Measurements from ENCODE around the gene DNASE1L2. TPM values are rescaled to one million over a fixed set of nuclear protein-coding genes. Genes with fewer than 3 reads are reported as not detected.
A peak's percentile ranks its signal among the peaks of the same experiment; 100 is the strongest.

DNASE1L2 gene
- total and polyA plus RNA-seq, 2 of the 8 experiments (the other 6 are each of a cell fraction or from before 2014, with no cell fraction given), result 0.35 to 0.97 TPM

- Histone ChIP-seq H3K23ac (ENCODE audit: insufficient read length) (no peak overlapping the region), H3K9me3 (ENCODE audit: insufficient read depth in 2 of 2, low read depth in 1 of 2, low read length in 1 of 2) (no peaks in the 10 kb centered on the region), H3K79me2 (ENCODE audit: control insufficient read depth in 1 of 2, insufficient read depth in 2 of 2, low read length in 2 of 2) (no peaks in the 10 kb centered on the region), H3K4me1 (replicated peaks in 1 of 4; ENCODE audit: control insufficient read depth in 3 of 4, insufficient read depth in 4 of 4, low read length in 3 of 4) (no peaks in the 10 kb centered on the region; a peak in 1 of 7 replicates), H3K9ac (replicated peaks in 1 of 4; ENCODE audit: extremely low read depth in 1 of 4, low read depth in 3 of 4, low read length in 3 of 4) (no peak overlapping the region), H4K20me1 (replicated peaks in 1 of 2; ENCODE audit: control insufficient read depth in 1 of 2, insufficient read depth in 2 of 2, low read length in 2 of 2) (peaks cover 2 to 3% of the 10 kb centered on the region in 2 experiments), H3K56ac (replicated peaks; ENCODE audit: insufficient read length, low read depth, low read length) (no peak overlapping the region), H2BK20ac (ENCODE audit: low read length) (no peak overlapping the region), H2AFZ (ENCODE audit: low read length) (no peak overlapping the region), H3K18ac (ENCODE audit: extremely low read depth, low read length) (no peak overlapping the region), H3K4me3 (ENCODE audit: extremely low read depth in 1 of 4, insufficient read depth in 2 of 4, low read depth in 3 of 4, low read length in 4 of 4) (no peak overlapping the region), H4K91ac (replicated peaks; ENCODE audit: insufficient read length, low read length) (no peak overlapping the region), H4K5ac (ENCODE audit: insufficient read length, low read depth, low read length) (no peak overlapping the region), H2BK12ac (ENCODE audit: low read depth, low read length) (0 out of 2 replicates have a peak overlapping the region, but pooled peaks have one; percentile 3), H4K8ac (ENCODE audit: extremely low read depth, insufficient read depth, low read length) (no peak overlapping the region), H2BK5ac (ENCODE audit: low read depth, low read length) (no peak overlapping the region), H3K27ac (ENCODE audit: low read depth, low read length) (no peak overlapping the region), H3K79me1 (ENCODE audit: low read depth, low read length) (no peaks in the 10 kb centered on the region), H3K36me3 (ENCODE audit: control insufficient read depth in 2 of 4, insufficient read depth in 4 of 4, low read length in 3 of 4) (no peaks in the 10 kb centered on the region), H3K4me2 (ENCODE audit: insufficient read depth in 1 of 2, low read depth in 2 of 2, low read length in 2 of 2) (no peak overlapping the region), H2AK5ac (ENCODE audit: low read depth, low read length) (no peak overlapping the region), H2BK120ac (replicated peaks; ENCODE audit: low read depth, low read length) (no peak overlapping the region), H3K27me3 (replicated peaks in 1 of 4; ENCODE audit: control insufficient read depth in 3 of 4, extremely low read depth in 1 of 4, insufficient read depth in 3 of 4, low read length in 3 of 4) (no peaks in the 10 kb centered on the region), H3K4ac (replicated peaks; ENCODE audit: insufficient read length, low read depth, low read length) (no peak overlapping the region), H2BK15ac (ENCODE audit: low read length) (no peak overlapping the region), H3K23me2 (ENCODE audit: low read depth, low read length) (no peaks in the 10 kb centered on the region), H3K14ac (ENCODE audit: insufficient read length) (no peak overlapping the region)
- DNase-seq (ENCODE audit: low read depth in 1 of 2, low spot score in 2 of 2) (no peak), FAIRE-seq (no peak)
- ChIA-PET POLR2A (ENCODE audit: partially characterized antibody) (interaction anchor here (1.1 to 3.6 kb wide), 10 partner anchors 9 to 324 kb away, joined by 3 to 29 read pairs (median 4); partner anchors contain the start of genes ECI1 and TRAF7), CTCF (ENCODE audit: partially characterized antibody) (interaction anchor here (0.7 to 4.8 kb wide), 21 partner anchors 9 to 222 kb away, joined by 3 to 30 read pairs (median 4); partner anchors contain the start of genes ABCA3 and TBC1D24)
- WGBS, 2 experiments (ENCODE audit: extremely low coverage in 1 of 2, insufficient coverage in 1 of 2, insufficient read length in 1 of 2, insufficient replicate concordance in 2 of 2, low coverage in 1 of 2, low lambda C conversion rate in 2 of 2, missing lambda C conversion rate in 1 of 2), result 91% methylated on average over 26 of the region's 26 CpGs; no CpG with 5 or more reads in 1 of the 2 experiments
- TF ChIP-seq ZNF274 (IDR thresholded peaks at IDR 0.05; ENCODE audit: borderline replicate concordance, extremely low read depth, low read length) (no peak), POLR2AphosphoS5 (IDR thresholded peaks at IDR 0.05; ENCODE audit: low read depth, low read length) (no peak), TAF7 (optimal IDR thresholded peaks at IDR 0.05; ENCODE audit: borderline replicate concordance, low read depth, low read length) (no peak), SP1 (IDR thresholded peaks at IDR 0.05; ENCODE audit: low read depth, low read length) (no peak), ASH2L (IDR thresholded peaks at IDR 0.05; ENCODE audit: low read length) (no peak), SP4 (IDR thresholded peaks at IDR 0.05; ENCODE audit: low read length) (no peak), YY1 (IDR thresholded peaks at IDR 0.05; ENCODE audit: low read depth, low read length) (no peak), E2F6 (IDR thresholded peaks at IDR 0.05) (no peak), JUND (IDR thresholded peaks at IDR 0.05; ENCODE audit: low read length) (no peak)
- TF ChIP-seq, protein P1, sequence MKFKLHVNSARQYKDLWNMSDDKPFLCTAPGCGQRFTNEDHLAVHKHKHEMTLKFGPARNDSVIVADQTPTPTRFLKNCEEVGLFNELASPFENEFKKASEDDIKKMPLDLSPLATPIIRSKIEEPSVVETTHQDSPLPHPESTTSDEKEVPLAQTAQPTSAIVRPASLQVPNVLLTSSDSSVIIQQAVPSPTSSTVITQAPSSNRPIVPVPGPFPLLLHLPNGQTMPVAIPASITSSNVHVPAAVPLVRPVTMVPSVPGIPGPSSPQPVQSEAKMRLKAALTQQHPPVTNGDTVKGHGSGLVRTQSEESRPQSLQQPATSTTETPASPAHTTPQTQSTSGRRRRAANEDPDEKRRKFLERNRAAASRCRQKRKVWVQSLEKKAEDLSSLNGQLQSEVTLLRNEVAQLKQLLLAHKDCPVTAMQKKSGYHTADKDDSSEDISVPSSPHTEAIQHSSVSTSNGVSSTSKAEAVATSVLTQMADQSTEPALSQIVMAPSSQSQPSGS (IDR thresholded peaks at IDR 0.05; ENCODE audit: low read length), result no peak
Measured at GRCh38 chr16:2278956-2279800, 42.9 kb downstream of the DNASE1L2 start.

Data from H1 (cell line).